IMR-90 (cell line): Measurements from ENCODE around the gene IGFBP5.
A peak's percentile ranks its signal among the peaks of the same experiment; 100 is the strongest.

Experiments used
- BHLHE40 ChIP-seq: fragments of 150-350 bp; IDR thresholded peaks from 2 replicates; pipeline ENCODE4 v1.6.1; 2016; ENCODE audit warnings: mild to moderate bottlenecking, low read depth, low read length
- CHD1 ChIP-seq: IDR thresholded peaks from 2 replicates; pipeline ENCODE4 v1.6.1; 2012; ENCODE audit warnings: low read depth, low read length, improper control_type of control experiment
- MAFK ChIP-seq: IDR thresholded peaks from 2 replicates; pipeline ENCODE4 v1.6.1; 2012; ENCODE audit warnings: low read depth, low read length, improper control_type of control experiment
- MAZ ChIP-seq: IDR thresholded peaks from 2 replicates; pipeline ENCODE4 v1.6.1; 2012; ENCODE audit warnings: low read depth, mild to moderate bottlenecking, low read length, improper control_type of control experiment, moderate library complexity, borderline replicate concordance
- MXI1 ChIP-seq: IDR thresholded peaks from 2 replicates; pipeline ENCODE4 v1.6.1; 2012; ENCODE audit warnings: low read depth, mild to moderate bottlenecking, low read length, moderate library complexity, borderline replicate concordance
- POLR2A ChIP-seq: IDR thresholded peaks from 2 replicates; pipeline ENCODE4 v1.6.1; 2012; ENCODE audit warnings: mild to moderate bottlenecking, low read depth, low read length
- RAD21 ChIP-seq: IDR thresholded peaks from 2 replicates; pipeline ENCODE4 v1.6.1; 2012; ENCODE audit warnings: low read length, improper control_type of control experiment
- RFX5 ChIP-seq: IDR thresholded peaks from 2 replicates; pipeline ENCODE4 v1.8.0; 2012; ENCODE audit warnings: low read depth, mild to moderate bottlenecking, low read length, moderate library complexity
- SMC3 ChIP-seq: fragments of 150-350 bp; IDR thresholded peaks from 2 replicates; pipeline ENCODE4 v1.6.1; 2016; ENCODE audit warnings: low read depth, mild to moderate bottlenecking, antibody characterized with exemption, low read length, moderate library complexity
- TF ChIP-seq, protein P1 (sequence below): conservative IDR thresholded peaks from 2 replicates; pipeline ENCODE4 v1.5.1; 2012; ENCODE audit warnings: mild to moderate bottlenecking, low read depth, low read length, improper control_type of control experiment
- TF ChIP-seq, protein P2 (sequence below): fragments of 150-350 bp; IDR thresholded peaks from 2 replicates; pipeline ENCODE4 v1.6.1; 2017; ENCODE audit warnings: mild to moderate bottlenecking, antibody characterized with exemption, low read length, low read depth

DNA sequence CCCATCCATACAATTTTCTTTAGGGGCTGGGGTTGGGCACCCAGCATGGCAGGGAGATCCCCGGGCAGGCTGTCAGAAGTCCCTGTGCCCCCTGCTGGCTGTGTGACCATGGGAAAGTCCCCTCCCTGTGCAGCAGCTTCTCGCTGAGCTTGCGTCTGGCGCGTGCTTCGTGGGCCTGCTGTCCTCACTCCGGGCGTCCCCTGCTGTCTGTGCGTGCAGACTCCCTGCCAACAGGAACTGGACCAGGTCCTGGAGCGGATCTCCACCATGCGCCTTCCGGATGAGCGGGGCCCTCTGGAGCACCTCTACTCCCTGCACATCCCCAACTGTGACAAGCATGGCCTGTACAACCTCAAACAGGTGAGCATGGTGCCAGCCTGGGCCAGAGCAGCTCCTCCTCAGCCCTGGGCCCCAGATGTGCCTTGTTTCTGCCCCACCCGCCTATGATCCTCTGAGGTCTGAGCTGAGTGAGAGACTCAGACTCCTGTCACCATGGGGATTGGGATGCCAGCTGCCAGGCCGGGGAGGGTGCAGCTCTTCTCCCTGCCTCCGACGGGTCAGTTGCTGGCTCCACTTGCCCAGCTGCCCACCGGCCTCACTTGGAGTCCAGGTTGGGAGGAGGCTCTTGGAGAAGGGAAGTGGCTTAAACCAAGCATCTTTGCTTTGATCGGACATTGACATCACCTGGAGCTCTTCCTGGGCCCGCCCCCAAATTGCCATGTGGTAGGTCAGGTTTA, 33.5 kb downstream of the IGFBP5 start:
- TF ChIP-seq, protein P1, sequence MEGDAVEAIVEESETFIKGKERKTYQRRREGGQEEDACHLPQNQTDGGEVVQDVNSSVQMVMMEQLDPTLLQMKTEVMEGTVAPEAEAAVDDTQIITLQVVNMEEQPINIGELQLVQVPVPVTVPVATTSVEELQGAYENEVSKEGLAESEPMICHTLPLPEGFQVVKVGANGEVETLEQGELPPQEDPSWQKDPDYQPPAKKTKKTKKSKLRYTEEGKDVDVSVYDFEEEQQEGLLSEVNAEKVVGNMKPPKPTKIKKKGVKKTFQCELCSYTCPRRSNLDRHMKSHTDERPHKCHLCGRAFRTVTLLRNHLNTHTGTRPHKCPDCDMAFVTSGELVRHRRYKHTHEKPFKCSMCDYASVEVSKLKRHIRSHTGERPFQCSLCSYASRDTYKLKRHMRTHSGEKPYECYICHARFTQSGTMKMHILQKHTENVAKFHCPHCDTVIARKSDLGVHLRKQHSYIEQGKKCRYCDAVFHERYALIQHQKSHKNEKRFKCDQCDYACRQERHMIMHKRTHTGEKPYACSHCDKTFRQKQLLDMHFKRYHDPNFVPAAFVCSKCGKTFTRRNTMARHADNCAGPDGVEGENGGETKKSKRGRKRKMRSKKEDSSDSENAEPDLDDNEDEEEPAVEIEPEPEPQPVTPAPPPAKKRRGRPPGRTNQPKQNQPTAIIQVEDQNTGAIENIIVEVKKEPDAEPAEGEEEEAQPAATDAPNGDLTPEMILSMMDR, result peak; percentile 27; the same call in 1 of the 2 replicates
- TF ChIP-seq RAD21 (peak; percentile 40), POLR2A (no peak), MAFK (no peak), SMC3 (peak; percentile 45), CHD1 (no peak), RFX5 (no peak), BHLHE40 (no peak), MAZ (no peak), MXI1 (no peak)
- TF ChIP-seq, protein P2, sequence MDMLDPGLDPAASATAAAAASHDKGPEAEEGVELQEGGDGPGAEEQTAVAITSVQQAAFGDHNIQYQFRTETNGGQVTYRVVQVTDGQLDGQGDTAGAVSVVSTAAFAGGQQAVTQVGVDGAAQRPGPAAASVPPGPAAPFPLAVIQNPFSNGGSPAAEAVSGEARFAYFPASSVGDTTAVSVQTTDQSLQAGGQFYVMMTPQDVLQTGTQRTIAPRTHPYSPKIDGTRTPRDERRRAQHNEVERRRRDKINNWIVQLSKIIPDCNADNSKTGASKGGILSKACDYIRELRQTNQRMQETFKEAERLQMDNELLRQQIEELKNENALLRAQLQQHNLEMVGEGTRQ, result no peak
